Stimulated activated naive CD4-positive, alpha-beta T cell treated with Interleukin-2 at 50 U/mL for 16 hours (primary cell): ENCODE data around the gene KRTAP24-1.

Source experiments
- DNase-seq: peaks from one replicate; lab custom pipeline; 2025; lab: John Stamatoyannopoulos, UW

Gene KRTAP24-1

GRCh38 chr21:30282850-30283249 is at the start of gene KRTAP24-1:
KRTAP24-1 (minus strand) TSS chr21:30282950; CDS start chr21:30282932, 18 bp downstream.
- no peak for DNase-seq

- DNase-seq: no peak
These were observed 46.6 kb upstream of the KRTAP24-1 start for GRCh38 chr21:30329203-30329875.

GRCh38 chr21:30326390-30326789 is 43.6 kb upstream of the KRTAP24-1 start:
- DNase-seq: no peak

- no peak for DNase-seq
These were observed 37.5 kb upstream of the KRTAP24-1 start, which contains the start of gene KRTAP26-1 for GRCh38 chr21:30320215-30320614. KRTAP26-1 (minus strand) TSS chr21:30320315; CDS start chr21:30320035, 280 bp downstream.

- no peak for DNase-seq
These were observed 33.0 kb upstream of the KRTAP24-1 start for GRCh38 chr21:30315701-30316100.

GRCh38 chr21:30306884-30307283 is 24.1 kb upstream of the KRTAP24-1 start:
- no peak for DNase-seq

GRCh38 chr21:30305136-30305535 is 22.4 kb upstream of the KRTAP24-1 start:
- DNase-seq: no peak

- no peak for DNase-seq
These were observed 6.5 kb upstream of the KRTAP24-1 start, which contains the start of gene KRTAP25-1 for GRCh38 chr21:30289215-30289614. KRTAP25-1 (minus strand) TSS chr21:30289514; CDS start chr21:30289490, 24 bp downstream.

- no peak for DNase-seq
These were observed 11.1 kb downstream of the KRTAP24-1 start for GRCh38 chr21:30271611-30272010.

GRCh38 chr21:30271156-30271555 is 11.6 kb downstream of the KRTAP24-1 start:
- no peak for DNase-seq

GRCh38 chr21:30269803-30270530 is 12.8 kb downstream of the KRTAP24-1 start:
- no peak for DNase-seq

GRCh38 chr21:30268608-30269197 is 14.0 kb downstream of the KRTAP24-1 start:
- no peak for DNase-seq

- no peak for DNase-seq
These were observed 25.0 kb downstream of the KRTAP24-1 start for GRCh38 chr21:30257773-30258172.

- DNase-seq: no peak
These were observed 26.6 kb downstream of the KRTAP24-1 start for GRCh38 chr21:30256100-30256499.

GRCh38 chr21:30255679-30256078 is 27.1 kb downstream of the KRTAP24-1 start:
- DNase-seq: no peak

- no peak for DNase-seq
These were observed 31.0 kb downstream of the KRTAP24-1 start for GRCh38 chr21:30251781-30252180.

- DNase-seq: no peak
These were observed 32.8 kb downstream of the KRTAP24-1 start for GRCh38 chr21:30249936-30250335.

GRCh38 chr21:30248844-30249243 is 33.9 kb downstream of the KRTAP24-1 start:
- no peak for DNase-seq

GRCh38 chr21:30245061-30245460 is 37.7 kb downstream of the KRTAP24-1 start:
- no peak for DNase-seq

- DNase-seq: no peak
These were observed 39.1 kb downstream of the KRTAP24-1 start for GRCh38 chr21:30243691-30244090.

GRCh38 chr21:30240661-30241060 is 42.1 kb downstream of the KRTAP24-1 start:
- no peak for DNase-seq

GRCh38 chr21:30238168-30238567 is 44.6 kb downstream of the KRTAP24-1 start:
- DNase-seq: no peak

GRCh38 chr21:30234643-30235042 is 48.1 kb downstream of the KRTAP24-1 start:
- no peak for DNase-seq
